Epidermal melanocyte (primary cell): Measurements from ENCODE around the gene TBRG1.

Source experiments
- DNase-seq: peaks from one replicate; pipeline ENCODE4 v3.0.0; 2011; ENCODE audit warnings: low spot score; ENCODE audit not compliant: insufficient read length

Gene TBRG1

DNA sequence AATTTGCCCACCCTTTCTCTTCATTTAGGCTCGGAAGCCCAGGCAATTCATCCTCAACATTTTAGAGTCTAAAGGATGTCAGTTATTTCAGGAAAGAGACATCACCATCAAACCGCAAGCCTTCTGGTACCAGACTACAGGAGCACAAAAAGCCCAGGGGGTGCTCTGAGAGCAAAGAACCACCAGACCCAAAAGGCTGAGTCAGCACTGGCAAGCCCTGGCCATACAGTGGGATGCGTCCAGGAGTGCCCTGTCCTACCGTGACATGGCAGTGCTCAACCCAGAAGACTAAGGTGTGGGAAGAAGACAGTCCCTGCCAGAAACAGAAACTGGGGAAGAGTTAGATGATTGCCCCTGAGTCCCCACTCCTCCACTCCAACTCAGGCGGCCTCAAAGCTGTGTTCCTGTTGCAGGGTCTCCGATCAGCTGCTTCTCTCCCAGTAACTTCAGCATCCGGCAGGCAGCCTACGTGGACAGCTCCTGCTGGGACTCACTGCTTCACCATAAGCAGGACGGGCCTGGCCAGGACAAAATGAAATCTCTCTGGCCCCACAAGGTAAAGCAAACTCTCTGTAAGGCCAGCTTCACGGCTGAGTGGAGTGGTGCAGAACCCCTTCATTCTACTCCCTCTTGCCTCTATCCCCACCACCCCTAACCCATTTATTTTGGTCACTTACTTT lies 10.0 kb upstream of the TBRG1 start:
- no peak for DNase-seq

DNA sequence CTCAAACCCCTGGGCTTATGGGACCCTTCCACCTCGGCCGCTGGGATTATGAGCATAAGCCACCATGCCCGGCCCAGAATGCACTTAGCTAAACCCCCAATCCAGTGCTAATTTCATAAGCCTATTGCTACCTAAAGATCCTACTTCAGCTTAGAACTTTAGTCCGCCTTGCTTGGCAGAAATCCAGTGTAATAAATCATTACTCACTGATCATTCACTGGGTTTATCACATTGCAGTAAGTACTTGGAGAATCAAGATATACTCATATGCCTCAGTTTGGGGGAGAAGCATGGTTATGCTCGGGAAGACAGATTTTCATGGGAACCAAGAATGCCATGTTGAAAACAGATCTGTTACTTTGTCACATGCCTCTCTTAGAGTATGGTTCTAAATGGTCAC lies 3.8 kb upstream of the TBRG1 start:
- DNase-seq = no peak

DNA sequence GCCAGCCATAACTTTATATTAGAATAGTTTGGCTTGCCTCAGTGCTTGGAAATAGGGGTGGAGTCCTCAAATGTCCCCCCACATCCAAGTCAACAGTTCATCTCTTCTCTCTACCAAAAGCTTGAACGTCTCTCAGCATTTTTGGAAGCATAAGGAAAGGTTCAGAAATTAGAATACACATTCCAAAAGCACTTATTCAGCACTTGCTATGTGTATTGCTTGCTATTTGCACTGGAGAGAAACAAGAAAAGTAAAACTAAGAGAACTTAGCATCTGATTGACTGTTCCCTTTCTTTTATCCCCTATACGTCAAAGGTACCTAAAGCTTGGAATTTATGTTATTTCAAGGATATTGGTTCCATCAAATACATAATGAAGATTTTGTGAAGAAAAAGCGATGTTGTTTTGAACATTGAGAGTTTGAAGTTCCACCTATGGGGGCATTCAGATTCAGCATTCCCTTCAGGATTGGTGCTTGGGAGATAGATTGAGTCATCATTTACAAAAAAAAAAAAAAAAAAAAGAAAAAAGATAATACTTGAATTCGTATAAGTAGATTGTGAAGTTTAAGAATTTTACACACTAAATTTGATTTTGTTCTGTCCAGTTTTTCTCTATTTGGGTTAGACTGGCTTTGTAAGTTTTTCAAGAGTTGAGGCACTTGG lies 1.3 kb downstream of the TBRG1 start:
- DNase-seq = no peak

DNA sequence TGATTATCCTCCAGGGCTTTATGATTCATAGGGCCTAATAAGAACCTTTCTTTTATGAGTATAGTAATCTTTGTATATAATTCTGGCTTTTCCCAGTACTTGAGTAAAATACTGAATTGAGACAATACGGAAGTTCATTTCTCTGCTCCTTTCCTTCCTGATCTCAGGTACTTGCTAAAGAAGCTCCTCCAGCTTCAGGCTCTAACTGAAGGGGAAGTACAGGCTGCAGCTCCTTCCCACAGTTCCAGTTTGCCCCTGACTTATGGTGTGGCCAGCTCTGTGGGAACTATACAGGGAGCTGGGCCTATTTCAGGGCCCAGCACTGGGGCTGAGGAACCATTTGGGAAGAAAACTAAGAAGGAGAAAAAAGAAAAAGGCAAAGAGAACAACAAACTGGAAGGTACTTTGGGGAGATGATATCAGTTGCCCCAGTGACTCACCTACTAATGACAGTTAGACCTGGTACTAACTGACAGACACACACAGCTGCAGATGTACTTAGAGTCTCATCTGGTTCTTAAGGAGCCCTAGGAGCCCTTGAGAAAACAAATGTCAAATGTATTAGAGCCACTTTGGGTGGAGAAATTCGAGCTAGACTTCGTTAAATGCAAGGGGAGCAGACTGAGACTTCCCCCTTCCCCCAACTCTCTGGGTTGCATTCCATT lies 3.0 kb downstream of the TBRG1 start:
- DNase-seq = no peak

GRCh38 chr11:124627546-124627945 lies 4.9 kb downstream of the TBRG1 start:
- DNase-seq = no peak

GRCh38 chr11:124629961-124630360 lies 7.3 kb downstream of the TBRG1 start:
- no peak for DNase-seq

DNA sequence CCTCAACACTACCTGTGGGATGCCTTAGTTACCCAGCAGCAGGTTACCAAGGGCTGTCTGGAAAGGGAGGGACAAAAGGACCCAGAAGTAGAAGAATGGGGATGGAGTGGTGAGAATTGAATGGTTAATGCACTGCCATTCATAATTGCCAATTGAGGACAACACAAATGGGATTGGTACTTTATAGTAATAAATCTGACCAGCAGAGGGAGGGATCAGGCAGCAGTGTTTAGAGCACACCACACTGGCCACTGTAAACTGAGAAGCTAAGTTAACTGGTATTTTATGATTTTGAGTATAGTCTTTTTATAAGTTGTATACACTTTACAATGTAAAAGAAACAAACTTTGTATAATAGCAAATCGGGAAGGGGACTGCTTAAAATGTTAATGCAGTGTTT lies 10.7 kb downstream of the TBRG1 start:
- DNase-seq = no peak

DNA sequence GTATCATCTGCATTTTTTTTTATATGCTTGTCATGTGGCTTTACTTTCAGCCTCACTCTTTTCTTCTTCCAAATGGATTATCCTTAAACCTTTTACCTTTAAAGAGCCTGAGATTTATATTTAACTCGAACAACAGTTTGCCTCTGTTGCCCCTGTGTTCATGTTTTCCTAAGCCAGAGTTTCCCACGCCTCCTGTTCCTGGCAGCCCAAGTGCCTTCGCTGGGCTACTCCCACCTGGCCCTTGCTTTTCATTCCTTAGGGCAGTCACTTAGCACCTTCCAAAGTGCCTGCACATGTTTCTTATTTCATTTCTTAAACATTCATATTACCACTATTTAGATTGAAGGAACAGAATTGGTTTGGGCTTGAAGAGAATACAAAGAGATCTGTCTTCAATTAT lies 13.3 kb downstream of the TBRG1 start:
- no peak for DNase-seq

GRCh38 chr11:124638500-124638899 lies 15.8 kb downstream of the TBRG1 start:
- no peak for DNase-seq

DNA sequence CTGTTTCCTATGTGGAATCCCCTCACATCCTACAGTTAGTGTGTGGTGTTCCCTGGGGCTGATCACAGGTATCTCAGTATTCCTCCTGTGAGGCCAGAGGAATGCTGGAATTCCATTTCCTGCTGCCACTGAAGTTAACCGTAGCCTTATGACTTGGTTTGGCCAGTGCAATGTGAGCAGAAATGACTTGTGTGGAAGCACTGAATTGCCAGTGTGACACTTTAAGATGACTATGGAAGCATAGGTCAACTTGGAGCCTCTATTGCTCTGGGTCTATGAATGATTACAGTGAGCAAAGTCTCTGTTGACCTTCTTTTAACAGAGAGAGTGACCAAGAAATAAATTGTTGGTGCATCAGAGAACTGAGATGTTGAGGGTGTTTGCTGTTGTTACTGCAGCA lies 16.5 kb downstream of the TBRG1 start:
- DNase-seq = no peak

GRCh38 chr11:124640666-124641065 lies 18.0 kb downstream of the TBRG1 start:
- DNase-seq = no peak

DNA sequence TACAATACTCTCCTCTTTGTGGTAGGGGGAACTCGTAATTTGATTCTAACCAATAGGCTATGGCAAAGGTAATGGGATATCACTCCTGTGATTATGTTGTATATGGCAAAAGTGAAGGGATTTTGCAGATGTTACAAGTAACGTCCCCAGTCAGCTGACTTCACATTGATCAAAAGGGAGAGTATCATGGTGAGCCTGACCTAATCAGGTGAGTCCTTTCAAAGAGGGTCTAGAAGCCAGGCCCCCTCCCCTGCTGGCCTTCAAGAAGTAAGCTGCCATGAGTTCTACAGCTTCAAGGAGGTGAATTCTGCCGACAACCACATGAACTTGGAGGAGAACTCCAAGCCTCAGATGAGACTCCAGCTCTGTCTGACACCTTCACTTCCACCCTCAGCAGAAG lies 20.0 kb downstream of the TBRG1 start:
- DNase-seq = no peak

GRCh38 chr11:124643042-124643604 lies 20.5 kb downstream of the TBRG1 start:
- DNase-seq = no peak

DNA sequence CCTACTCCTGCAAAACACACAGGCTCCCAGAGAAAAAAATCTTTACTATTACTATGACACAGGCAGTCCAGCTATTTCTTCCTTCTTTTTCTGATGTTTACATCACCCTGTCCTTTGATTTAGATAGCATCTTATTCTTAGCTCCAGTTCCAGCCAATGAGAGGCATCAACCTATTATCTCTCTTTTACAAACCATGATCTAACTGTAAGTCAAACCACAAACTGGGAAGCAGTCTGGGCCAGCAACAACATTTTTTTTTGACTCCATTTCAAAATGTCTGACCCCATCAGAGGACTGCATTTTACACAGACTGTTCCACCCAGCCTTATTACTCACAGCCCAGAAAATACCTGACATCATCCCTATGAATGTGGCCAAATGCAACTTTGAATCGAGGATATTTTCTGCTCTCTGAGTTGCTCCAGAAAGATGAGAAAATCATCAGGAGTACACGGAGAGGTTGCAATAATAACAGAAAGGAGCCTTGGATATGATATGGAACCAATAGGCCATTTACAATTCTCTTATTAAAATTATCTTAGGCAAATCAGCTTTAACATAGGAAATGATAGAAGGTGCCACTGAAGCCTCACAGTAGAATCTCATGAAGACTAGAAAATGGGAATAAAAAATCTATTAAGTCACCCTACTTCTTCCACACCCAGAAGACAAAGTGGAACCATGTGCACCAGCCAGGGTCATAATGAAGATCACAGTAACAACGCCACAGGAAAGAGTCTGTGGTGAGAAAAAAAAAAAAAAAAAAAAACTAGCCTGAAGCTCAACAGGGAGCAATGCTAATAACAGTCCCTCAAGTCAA lies 21.2 kb downstream of the TBRG1 start:
- DNase-seq = no peak

GRCh38 chr11:124644426-124645280 lies 22.0 kb downstream of the TBRG1 start:
- DNase-seq = peak; percentile 43

GRCh38 chr11:124646148-124646547 lies 23.5 kb downstream of the TBRG1 start:
- DNase-seq = no peak

DNA sequence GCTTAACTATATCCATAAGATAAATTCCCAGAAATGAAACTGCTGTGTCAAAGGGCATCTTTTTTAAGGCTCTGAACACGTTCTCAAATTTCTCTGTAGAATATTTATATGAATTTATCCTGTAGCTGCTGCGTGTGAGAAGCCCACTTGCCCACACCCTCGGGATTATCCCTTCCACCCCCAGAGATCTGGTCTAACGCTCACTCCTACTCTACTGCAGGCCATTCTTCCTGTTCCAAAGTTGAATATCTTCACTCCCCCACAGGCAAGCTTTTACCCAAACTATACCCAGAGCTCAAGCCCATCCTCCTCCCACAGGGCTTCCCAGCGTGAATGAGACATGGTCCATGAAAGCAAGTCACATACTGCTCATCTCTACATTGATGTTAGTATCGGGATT lies 25.9 kb downstream of the TBRG1 start:
- no peak for DNase-seq

- no peak for DNase-seq
Measured at GRCh38 chr11:124656774-124657630, 34.3 kb downstream of the TBRG1 start.

- no peak for DNase-seq
Measured at GRCh38 chr11:124657904-124658303, 35.2 kb downstream of the TBRG1 start.

GRCh38 chr11:124658501-124658900 lies 35.8 kb downstream of the TBRG1 start:
- DNase-seq = no peak
